ENCODE measurements around the gene CD300LD. TPM values are rescaled to one million over a fixed set of nuclear protein-coding genes. Genes with fewer than 3 reads are reported as not detected.
A peak's percentile ranks its signal among the peaks of the same experiment; 100 is the strongest.

Gene CD300LD
- total RNA-seq, 1 experiment from 2014 or later, result not detected

DNA sequence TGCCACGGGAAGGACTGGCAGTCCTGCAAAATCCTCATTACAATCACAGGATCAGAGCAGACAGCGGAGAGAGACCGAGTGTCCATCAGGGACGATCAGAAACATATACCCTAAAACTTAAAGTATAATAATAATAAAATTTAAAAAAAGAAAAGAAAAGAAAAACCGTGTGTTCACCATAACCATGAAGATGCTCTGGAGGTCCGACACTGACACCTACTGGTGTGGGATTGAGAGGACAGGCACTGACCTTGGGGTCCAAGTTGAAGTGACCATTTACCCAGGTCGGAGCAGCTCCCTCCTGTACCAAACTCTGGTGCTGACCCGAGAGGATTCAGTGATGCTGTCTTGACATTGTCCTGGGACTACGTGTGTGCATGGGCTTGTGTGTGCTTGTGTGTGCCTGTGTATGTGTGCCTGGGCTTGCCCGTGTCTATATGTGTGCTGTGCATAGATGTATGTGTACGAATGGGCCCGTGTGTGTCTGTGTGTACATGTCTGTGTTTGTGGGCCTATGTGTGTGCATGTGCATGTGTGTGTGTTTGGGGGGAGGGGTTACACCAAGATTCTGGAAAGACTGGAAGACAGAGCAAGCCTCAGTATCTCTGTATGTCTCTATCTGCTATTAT, 10.0 kb upstream of the CD300LD start:
- Histone ChIP-seq H3K9me3 (replicated peaks) (no peaks in the 10 kb centered on the region), H3K4me1 (replicated peaks) (no peaks in the 10 kb centered on the region), H3K27me3 (replicated peaks) (peaks cover 40% of the 10 kb centered on the region), H3K4me3 (no peak overlapping the region), H3K36me3 (no peaks in the 10 kb centered on the region), H3K27ac (no peak overlapping the region)
- peak in 1 of 2 experiments; percentile 21 for DNase-seq (ENCODE audit: low read depth in 1 of 2, low spot score in 2 of 2)

DNA sequence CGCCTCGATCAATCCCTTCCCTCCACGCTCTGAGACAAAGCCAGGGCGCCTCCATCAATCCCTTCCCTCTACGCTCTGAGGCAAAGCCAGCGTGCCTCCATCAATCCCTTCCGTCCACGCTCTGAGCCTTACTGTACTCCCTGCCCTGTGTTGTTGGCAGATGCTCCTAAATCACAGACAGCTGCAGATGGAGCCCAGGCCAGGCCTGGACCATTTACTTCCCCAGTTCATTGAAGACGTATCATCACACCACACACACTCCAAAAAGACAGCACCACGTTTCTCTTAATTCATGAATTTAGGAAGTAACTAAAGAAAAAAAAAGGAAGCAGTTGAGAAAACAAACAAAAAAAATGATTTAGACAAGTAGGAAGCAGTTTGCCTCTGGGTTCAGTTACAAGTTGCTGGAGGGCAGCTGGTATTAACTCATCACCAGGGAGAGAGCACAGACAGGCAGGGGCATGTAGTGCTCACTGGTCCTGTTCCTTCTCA, 7.4 kb upstream of the CD300LD start:
- Histone ChIP-seq H3K4me1 (replicated peaks) (no peaks in the 10 kb centered on the region), H3K4me3 (no peak overlapping the region), H3K27me3 (replicated peaks) (peaks cover 34% of the 10 kb centered on the region), H3K27ac (no peak overlapping the region), H3K36me3 (no peaks in the 10 kb centered on the region), H3K9me3 (replicated peaks) (no peaks in the 10 kb centered on the region)
- DNase-seq (ENCODE audit: low read depth in 1 of 2, low spot score in 2 of 2), result no peak

DNA sequence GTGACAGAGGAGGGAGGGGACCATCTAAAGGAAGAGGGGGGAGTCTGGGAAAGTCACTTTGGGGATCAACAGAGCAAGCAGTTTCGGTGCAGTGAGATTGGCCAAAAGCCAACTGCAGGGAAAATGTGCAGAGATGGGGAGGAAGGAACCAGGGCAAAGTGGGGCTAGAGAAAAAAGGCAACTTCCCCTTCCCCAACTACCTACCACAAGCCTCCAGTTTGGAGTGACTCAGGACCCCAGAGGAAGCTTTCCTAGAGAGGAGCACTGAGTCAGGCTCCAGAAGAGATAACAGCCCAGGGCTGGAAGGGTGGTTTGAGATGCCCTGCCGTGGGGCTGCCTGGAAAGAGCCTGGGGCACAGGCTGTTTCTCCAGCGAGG, 6.9 kb upstream of the CD300LD start:
- H3K27ac ChIP-seq, result no peak overlapping the region
- no peak for DNase-seq (ENCODE audit: low read depth in 1 of 2, low spot score in 2 of 2)
- H3K4me1 ChIP-seq (replicated peaks), result no peaks in the 10 kb centered on the region
- H3K9me3 ChIP-seq (replicated peaks), result no peaks in the 10 kb centered on the region
- H3K27me3 ChIP-seq (replicated peaks), result peaks cover 34% of the 10 kb centered on the region
- no peak overlapping the region for H3K4me3 ChIP-seq
- H3K36me3 ChIP-seq, result no peaks in the 10 kb centered on the region

DNA sequence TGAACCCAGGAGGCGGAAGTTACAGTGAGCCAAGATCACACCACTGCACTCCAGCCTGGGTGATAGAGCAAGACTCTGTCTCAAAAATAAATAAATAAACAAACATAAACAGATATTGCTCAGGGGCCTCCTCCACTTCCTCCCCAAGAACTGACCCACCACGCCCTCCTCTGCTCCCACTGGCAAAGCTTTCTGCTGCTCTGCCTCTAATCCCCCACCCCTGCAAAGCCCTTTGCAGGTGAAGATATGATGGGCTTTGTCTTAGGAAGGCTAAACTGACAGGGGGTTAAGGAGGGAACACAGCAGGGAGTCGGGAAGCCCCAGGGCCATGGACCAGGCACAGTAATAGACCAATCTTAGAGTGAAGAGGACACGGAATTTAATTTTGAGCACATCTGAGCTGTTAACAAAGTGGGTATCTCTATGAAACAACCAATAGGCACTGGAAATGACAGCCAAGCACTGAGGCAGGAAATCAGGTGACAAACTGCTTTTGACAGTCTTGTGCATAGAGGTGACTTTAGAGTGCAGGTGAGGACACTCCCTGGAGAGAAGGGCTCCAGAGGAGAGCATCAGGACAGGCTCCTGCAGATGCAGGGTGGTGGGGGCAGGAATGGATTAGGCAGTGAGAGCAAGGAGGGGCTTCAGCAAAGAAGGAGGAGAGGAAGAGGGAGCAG, 6.4 kb upstream of the CD300LD start:
- no peak for DNase-seq (ENCODE audit: low read depth in 1 of 2, low spot score in 2 of 2)
- H3K4me3 ChIP-seq, result no peak overlapping the region
- H3K27ac ChIP-seq, result no peak overlapping the region
- H3K4me1 ChIP-seq (replicated peaks), result no peaks in the 10 kb centered on the region
- no peaks in the 10 kb centered on the region for H3K9me3 ChIP-seq (replicated peaks)
- peaks cover 36% of the 10 kb centered on the region for H3K27me3 ChIP-seq (replicated peaks)
- no peaks in the 10 kb centered on the region for H3K36me3 ChIP-seq

DNA sequence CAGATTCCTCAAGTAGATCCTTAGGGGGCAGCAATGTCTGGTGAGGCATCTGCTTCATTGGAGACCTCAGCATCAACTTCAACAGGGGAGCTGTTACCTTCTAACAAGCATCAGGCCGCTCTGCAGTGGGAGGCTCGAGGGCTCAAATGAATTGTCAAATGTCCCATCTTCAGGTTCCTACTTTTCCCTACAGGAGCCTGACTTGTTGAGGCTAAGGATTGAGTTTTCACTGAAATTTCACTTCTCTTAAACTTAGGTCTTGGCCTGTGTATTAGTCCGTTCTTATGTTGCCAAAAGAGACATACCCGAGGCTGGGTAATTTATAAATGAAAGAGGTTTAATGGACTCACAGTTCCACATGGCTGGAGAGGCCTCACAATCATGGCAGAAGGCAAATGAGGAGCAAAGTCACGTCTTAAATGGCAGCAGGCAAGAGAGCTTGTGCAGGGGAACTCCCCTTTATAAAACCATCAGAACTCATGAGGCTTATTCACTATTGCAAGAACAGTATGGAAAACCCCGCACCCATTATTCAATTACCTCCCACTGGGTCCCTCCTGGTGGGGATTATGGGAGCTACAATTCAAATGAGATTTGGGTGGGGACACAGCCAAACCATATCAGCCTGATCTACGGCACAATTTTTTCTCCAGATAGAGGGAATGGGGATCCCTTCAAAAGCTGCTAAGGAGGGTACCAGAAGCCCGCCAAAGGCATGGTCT, 5.1 kb upstream of the CD300LD start:
- Histone ChIP-seq H3K27ac (no peak overlapping the region), H3K4me1 (replicated peaks) (no peaks in the 10 kb centered on the region), H3K36me3 (no peaks in the 10 kb centered on the region), H3K9me3 (replicated peaks) (no peaks in the 10 kb centered on the region), H3K4me3 (no peak overlapping the region), H3K27me3 (replicated peaks) (peaks cover 24% of the 10 kb centered on the region)
- no peak for DNase-seq (ENCODE audit: low read depth in 1 of 2, low spot score in 2 of 2)

DNA sequence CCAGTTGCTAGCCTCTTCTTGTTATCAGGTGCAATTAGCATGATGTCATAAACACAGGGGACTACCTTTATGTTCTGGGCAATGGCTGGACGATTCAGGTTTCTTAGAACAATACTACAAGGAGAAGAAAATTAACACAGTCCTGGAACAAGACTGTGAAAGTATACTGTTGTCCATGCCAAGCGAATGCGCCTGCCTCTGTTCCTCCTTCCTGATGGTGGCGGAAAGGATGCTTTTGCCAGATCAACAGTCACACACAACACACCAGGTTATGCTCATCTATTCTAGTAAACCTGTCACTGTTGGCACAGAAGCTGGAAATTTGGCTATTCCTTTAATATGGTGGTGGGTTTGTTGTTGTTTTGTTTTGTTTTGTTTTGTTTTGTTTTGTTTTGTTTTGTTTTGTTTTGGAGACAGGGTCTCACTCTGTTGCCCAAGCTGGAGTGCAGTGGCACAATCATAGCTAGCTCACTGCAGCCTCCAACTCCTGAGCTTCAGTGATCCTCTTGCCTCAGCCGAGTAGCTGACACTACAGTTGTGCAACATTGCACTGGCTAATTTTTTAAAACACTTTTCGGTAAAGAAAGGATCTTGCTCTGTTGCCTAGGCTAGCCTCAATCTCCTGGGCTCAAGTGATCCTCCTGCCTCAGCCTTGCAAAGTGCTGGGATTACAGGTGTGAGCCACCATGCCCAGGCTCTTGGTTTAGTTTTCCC, 3.1 kb upstream of the CD300LD start:
- no peaks in the 10 kb centered on the region for H3K4me1 ChIP-seq (replicated peaks)
- DNase-seq (ENCODE audit: low read depth in 1 of 2, low spot score in 2 of 2), result no peak

DNA sequence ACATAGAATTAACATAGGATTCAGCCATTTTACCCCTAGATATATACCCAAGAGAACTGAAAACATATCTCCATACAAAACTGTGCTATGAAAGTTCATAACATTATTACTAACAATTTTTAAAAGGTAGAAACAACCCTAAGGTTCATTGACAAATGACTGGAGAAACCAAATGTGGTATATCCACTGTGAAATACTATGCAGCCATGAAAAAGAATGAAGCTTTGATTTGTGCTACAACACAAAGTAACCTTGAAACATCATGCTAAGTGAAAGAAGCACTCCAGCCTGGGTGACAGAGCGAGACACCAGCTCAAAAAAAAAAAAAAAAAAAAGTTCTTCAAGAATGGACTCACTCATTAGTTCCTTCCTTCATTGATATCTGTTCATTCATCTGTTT, 580 bp downstream of the CD300LD start:
- H3K9me3 ChIP-seq (replicated peaks), result no peaks in the 10 kb centered on the region
- H3K36me3 ChIP-seq, result no peaks in the 10 kb centered on the region
- H3K4me3 ChIP-seq, result no peak overlapping the region
- no peaks in the 10 kb centered on the region for H3K4me1 ChIP-seq (replicated peaks)
- peaks cover 9% of the 10 kb centered on the region for H3K27me3 ChIP-seq (replicated peaks)
- H3K27ac ChIP-seq, result no peak overlapping the region
- no peak for DNase-seq (ENCODE audit: low read depth in 1 of 2, low spot score in 2 of 2)

More for the DNA sequence above, 3.1 kb upstream of the CD300LD start:
- no peaks in the 10 kb centered on the region for H3K36me3 ChIP-seq
- H3K27me3 ChIP-seq (replicated peaks), result peaks cover 21% of the 10 kb centered on the region
- H3K9me3 ChIP-seq (replicated peaks), result no peaks in the 10 kb centered on the region
- no peak overlapping the region for H3K4me3 ChIP-seq
- H3K27ac ChIP-seq, result no peak overlapping the region

DNA sequence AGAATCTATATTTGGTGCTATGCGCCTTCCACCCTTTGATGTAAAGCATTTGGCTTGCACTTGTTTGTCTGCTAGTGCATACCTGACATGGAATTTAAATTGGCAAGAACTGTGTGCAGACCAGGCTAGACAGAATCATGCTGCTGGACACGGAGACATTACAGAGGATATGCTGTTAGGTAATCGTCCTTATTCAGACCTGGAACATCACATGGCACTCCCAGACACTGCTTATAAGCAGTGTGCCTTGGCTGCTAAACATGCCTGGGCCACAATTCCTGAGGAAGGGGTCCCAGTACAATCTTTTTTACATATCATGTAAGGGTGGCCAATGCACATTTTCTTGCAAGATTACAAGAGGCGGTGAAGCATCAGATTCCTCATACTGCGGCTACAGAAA, 6.4 kb downstream of the CD300LD start:
- Histone ChIP-seq H3K27ac (no peak overlapping the region), H3K36me3 (no peaks in the 10 kb centered on the region), H3K9me3 (replicated peaks) (no peaks in the 10 kb centered on the region), H3K4me1 (replicated peaks) (no peaks in the 10 kb centered on the region), H3K4me3 (no peak overlapping the region), H3K27me3 (replicated peaks) (peaks cover 13% of the 10 kb centered on the region)
- no peak for DNase-seq (ENCODE audit: low read depth in 1 of 2, low spot score in 2 of 2)

DNA sequence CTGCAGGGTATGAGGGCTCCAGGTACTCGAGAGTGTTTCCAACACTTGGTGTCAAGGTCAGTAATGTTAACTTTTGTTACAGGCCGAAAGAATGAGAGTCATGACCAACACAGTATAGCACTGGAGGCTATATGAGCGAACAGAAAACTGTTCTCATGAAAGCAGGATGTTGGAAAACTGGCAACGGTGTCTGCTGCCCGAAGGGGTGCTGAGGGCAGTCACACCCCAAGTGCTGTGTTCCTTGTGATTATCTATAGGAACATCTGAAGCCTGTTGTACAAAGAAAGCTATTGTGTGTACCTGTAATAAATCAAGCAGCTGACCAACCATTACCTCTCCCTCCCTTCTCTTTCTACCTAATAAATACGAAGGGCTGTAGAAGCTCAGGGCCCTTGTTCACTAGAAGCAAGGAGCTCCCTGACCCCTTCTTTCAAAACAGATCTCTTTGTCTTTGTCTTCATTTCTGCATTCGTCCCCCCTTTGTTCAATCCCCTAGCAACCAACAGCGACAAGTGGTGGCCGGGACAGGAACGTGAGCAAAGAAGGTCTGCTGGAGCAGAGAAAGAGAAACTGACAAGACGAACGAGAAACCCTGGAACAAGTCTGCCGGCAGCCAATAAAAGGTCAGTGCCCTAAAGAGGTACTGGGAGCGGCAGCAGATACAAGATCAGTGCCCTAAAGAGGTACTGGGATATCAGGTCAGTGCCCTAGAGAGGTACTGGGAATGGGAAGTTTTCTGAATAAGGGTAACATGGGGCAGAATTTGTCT, 7.6 kb downstream of the CD300LD start:
- no peaks in the 10 kb centered on the region for H3K4me1 ChIP-seq (replicated peaks)
- no peaks in the 10 kb centered on the region for H3K36me3 ChIP-seq
- DNase-seq (ENCODE audit: low read depth in 1 of 2, low spot score in 2 of 2), result no peak
- H3K27me3 ChIP-seq (replicated peaks), result peaks cover 13% of the 10 kb centered on the region
- no peak overlapping the region for H3K4me3 ChIP-seq
- no peak overlapping the region for H3K27ac ChIP-seq
- no peaks in the 10 kb centered on the region for H3K9me3 ChIP-seq (replicated peaks)

DNA sequence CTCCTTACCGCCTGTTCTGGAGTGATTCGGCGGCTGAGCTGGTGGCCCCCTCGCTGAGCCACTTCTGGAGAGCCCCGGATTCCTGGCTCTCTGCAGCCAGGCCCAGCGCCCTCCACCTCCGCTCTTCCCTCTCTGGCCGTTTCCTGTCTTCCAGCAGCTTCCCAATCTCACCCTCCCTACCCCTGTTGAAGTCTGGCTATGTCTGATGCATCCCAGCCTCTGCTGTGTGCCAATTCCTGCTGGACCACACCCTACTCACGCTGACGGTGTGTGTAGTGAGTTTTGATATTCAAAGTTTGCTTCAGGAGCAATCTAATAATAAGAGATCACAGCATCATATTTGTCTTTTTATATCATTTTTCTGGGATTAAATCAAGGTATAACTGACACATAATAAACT, 9.4 kb downstream of the CD300LD start:
- H3K4me3 ChIP-seq, result no peak overlapping the region
- no peak overlapping the region for H3K27ac ChIP-seq
- DNase-seq (ENCODE audit: low read depth in 1 of 2, low spot score in 2 of 2), result no peak
- no peaks in the 10 kb centered on the region for H3K36me3 ChIP-seq
- no peaks in the 10 kb centered on the region for H3K4me1 ChIP-seq (replicated peaks)
- peaks cover 16% of the 10 kb centered on the region for H3K27me3 ChIP-seq (replicated peaks)
- no peaks in the 10 kb centered on the region for H3K9me3 ChIP-seq (replicated peaks)

DNA sequence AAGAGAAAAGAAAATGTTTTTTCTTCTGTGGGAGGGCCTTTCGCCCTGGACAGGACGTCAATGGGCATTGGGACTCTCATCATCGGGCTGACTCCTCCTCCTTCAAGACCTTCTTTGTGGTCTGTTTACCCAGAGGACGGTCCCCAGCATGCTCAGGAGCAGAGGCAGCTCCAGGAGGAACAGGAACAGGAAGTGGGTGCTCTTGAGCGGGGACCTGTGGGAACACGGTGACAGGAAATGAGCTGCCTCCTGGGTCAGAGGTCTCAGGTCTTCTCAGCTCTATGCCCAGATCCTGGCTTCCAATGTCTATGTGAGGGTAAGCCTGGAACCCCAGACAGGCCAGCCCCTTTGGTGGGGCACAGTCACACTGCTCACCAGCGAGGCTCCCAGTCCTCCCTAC, 12.2 kb downstream of the CD300LD start:
- Histone ChIP-seq H3K36me3 (no peaks in the 10 kb centered on the region), H3K4me3 (no peak overlapping the region), H3K9me3 (replicated peaks) (no peaks in the 10 kb centered on the region), H3K27ac (no peak overlapping the region), H3K4me1 (replicated peaks) (no peaks in the 10 kb centered on the region), H3K27me3 (replicated peaks) (peaks cover 10% of the 10 kb centered on the region)
- DNase-seq (ENCODE audit: low read depth in 1 of 2, low spot score in 2 of 2), result no peak

DNA sequence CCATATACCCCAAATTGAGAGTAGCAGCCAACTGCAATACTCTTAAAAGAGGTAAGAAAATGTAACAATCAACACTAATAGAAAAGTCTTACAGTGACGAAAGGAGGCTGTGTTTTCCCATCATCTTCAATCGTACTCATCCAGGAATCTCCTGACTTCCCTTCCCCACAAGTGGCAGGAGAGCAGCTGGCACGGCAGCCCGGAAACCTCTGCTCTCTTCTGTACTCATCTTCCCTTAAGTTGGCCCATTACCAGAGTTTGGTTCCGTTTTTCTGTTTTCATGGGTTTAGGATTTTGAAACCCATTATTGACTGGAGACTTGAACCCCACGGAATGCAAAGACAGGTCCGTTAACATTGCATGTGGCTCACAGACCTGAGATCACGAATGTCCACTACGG, 13.1 kb downstream of the CD300LD start:
- no peak for DNase-seq (ENCODE audit: low read depth in 1 of 2, low spot score in 2 of 2)
- H3K27me3 ChIP-seq (replicated peaks), result peaks cover 14% of the 10 kb centered on the region; the same call in 1 of the 2 replicates
- no peaks in the 10 kb centered on the region for H3K4me1 ChIP-seq (replicated peaks)
- no peaks in the 10 kb centered on the region for H3K36me3 ChIP-seq
- H3K4me3 ChIP-seq, result no peak overlapping the region
- no peaks in the 10 kb centered on the region for H3K9me3 ChIP-seq (replicated peaks)
- no peak overlapping the region for H3K27ac ChIP-seq

DNA sequence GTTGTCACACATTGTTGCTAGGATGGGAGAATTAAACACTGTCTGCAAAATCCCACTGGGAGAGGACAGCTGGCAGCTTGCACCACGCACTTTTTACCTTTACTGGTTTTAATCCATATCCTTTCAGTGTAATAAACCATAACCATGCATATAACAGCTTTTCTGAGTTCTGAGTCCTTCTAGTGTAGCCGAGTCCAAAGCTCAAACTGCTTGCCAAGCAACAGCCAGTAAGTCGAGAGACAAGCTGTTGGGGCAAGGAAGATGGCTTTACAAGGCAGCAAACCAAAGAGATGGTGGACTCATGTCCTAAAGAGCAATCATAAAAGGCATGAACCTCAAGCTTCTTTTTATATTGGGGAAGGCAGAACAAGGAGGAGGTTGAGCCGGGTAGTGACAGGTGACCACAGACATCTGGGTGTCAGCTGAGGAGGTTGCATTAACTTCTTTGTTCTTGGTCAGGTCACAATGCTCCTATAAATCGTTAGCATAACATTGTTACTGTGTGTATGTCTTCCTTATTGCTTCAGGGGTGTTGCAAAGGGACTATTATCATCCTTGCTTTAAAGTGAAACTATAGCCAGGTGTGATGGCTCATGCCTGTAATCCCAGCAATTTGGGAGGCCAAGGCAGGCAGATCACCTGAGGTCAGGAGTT, 17.5 kb downstream of the CD300LD start:
- Histone ChIP-seq H3K4me1 (replicated peaks) (peaks cover 3% of the 10 kb centered on the region), H3K36me3 (no peaks in the 10 kb centered on the region), H3K4me3 (no peak overlapping the region), H3K27ac (no peak overlapping the region), H3K27me3 (replicated peaks) (peaks cover 12% of the 10 kb centered on the region; the same call in 1 of the 2 replicates), H3K9me3 (replicated peaks) (no peaks in the 10 kb centered on the region)
- DNase-seq (ENCODE audit: low read depth in 1 of 2, low spot score in 2 of 2), result no peak
